SK-N-SH (cell line): ENCODE measurements around the gene PLLP. TPM values are rescaled to one million over a fixed set of nuclear protein-coding genes. Genes with fewer than 3 reads are reported as not detected.

Experiments
- CTCF ChIA-PET: fragments of 300-600, 350-600 bp; formaldehyde crosslinking; extraction: SDS; loops from one replicate; lab custom pipeline; 2021; lab: Yijun Ruan, JAX
- POLR2A ChIA-PET: fragments of 350-600 bp; sonication (Branson Sonifier 250); formaldehyde crosslinking; extraction: SDS; loops from one replicate; lab custom pipeline; 2020; ENCODE audit warnings: antibody characterized with exemption, inconsistent platforms; lab: Yijun Ruan, JAX
- DNase-seq: peaks from one replicate; pipeline ENCODE4 v3.0.0; 2012
- H2AFZ ChIP-seq: fragments of 200-600 bp; sonication (generic); 2 replicates; pipeline ENCODE4 v1.8.1; 2016; ENCODE audit warnings: antibody characterized with exemption, mild to moderate bottlenecking, low read depth
- H3F3A ChIP-seq: fragments of 200-600 bp; sonication (generic); replicated peaks from 2 replicates; pipeline ENCODE3; 2016; ENCODE audit warnings: antibody characterized with exemption, mild to moderate bottlenecking; ENCODE audit not compliant: insufficient read depth
- H3K27ac ChIP-seq, 2 experiments: fragments of 200-500 bp in 1 of 2; fragments of 200-600 bp in 1 of 2; sonication (Bioruptor generic) in 1 of 2; sonication (generic), shearing (Covaris generic) in 1 of 2; 2 replicates each; pipeline versions ENCODE4 v1.5.1 to v1.6.1; 2014 to 2016; ENCODE audit warnings: low read depth in 2 of 2, inconsistent platforms in 1 of 2, low read length in 1 of 2, mild to moderate bottlenecking in 1 of 2, mixed read lengths in 1 of 2
- H3K27me3 ChIP-seq: fragments of 200-600 bp; sonication (generic), shearing (Covaris generic); 2 replicates; pipeline ENCODE4 v1.6.1; 2016; ENCODE audit warnings: mixed run types; ENCODE audit not compliant: insufficient read depth
- H3K36me3 ChIP-seq, 2 experiments: fragments of 200-500 bp in 1 of 2; fragments of 200-600 bp in 1 of 2; sonication (Bioruptor generic) in 1 of 2; sonication (generic) in 1 of 2; replicated peaks in 1 of 2; 2 replicates each; pipeline versions ENCODE3 to v1.5.1; 2014 to 2016; ENCODE audit warnings: low read length in 1 of 2, mild to moderate bottlenecking in 1 of 2; ENCODE audit not compliant: insufficient read depth in 2 of 2, control insufficient read depth in 1 of 2
- H3K4me1 ChIP-seq, 2 experiments: fragments of 200-500 bp in 1 of 2; fragments of 200-600 bp in 1 of 2; sonication (Bioruptor generic) in 1 of 2; sonication (generic), shearing (Covaris generic) in 1 of 2; 2 replicates each; pipeline versions ENCODE4 v1.5.1 to v1.6.1; 2014 to 2016; ENCODE audit warnings: low read depth in 1 of 2, low read length in 1 of 2, mixed run types in 1 of 2; ENCODE audit not compliant: insufficient read depth in 2 of 2, control insufficient read depth in 1 of 2
- H3K4me2 ChIP-seq: fragments of 200-600 bp; sonication (generic), shearing (Covaris generic); 2 replicates; pipeline ENCODE4 v1.6.1; 2017; ENCODE audit warnings: mixed run types
- H3K4me3 ChIP-seq, 2 experiments: fragments of 200-500 bp in 1 of 2; fragments of 200-600 bp in 1 of 2; sonication (Bioruptor generic) in 1 of 2; sonication (generic), shearing (Covaris generic) in 1 of 2; 2 replicates each; pipeline versions ENCODE4 v1.5.1 to v1.8.1; 2014 to 2016; ENCODE audit warnings: low read depth in 2 of 2, inconsistent platforms in 1 of 2, low read length in 1 of 2, mild to moderate bottlenecking in 1 of 2, mixed read lengths in 1 of 2, moderate library complexity in 1 of 2
- H3K79me2 ChIP-seq: fragments of 200-600 bp; sonication (generic); 2 replicates; pipeline ENCODE4 v1.8.1; 2017; ENCODE audit warnings: mild to moderate bottlenecking; ENCODE audit not compliant: insufficient read depth
- H3K9ac ChIP-seq: fragments of 200-600 bp; sonication (generic); 2 replicates; pipeline ENCODE4 v1.6.1; 2017; ENCODE audit warnings: mixed run types
- H3K9me2 ChIP-seq: fragments of 200-600 bp; sonication (generic); 2 replicates; pipeline ENCODE4 v1.6.1; 2017; ENCODE audit warnings: mixed run types
- H3K9me3 ChIP-seq: fragments of 200-600 bp; sonication (generic); 2 replicates; pipeline ENCODE4 v1.6.1; 2017; ENCODE audit warnings: mixed run types, mild to moderate bottlenecking, moderate library complexity
- H4K20me1 ChIP-seq: fragments of 200-600 bp; sonication (generic); 2 replicates; pipeline ENCODE4 v1.6.1; 2017; ENCODE audit warnings: mild to moderate bottlenecking, mixed run types; ENCODE audit not compliant: insufficient read depth
- CHD2 ChIP-seq: fragments of 150-350 bp; IDR thresholded peaks from 2 replicates; pipeline ENCODE4 v1.6.1; 2018; ENCODE audit warnings: low read length; ENCODE audit not compliant: partially characterized antibody
- CTCF ChIP-seq: fragments of 200-600 bp; sonication (generic); IDR thresholded peaks from 2 replicates; pipeline ENCODE4 v1.6.1; 2017; ENCODE audit warnings: antibody characterized with exemption, mild to moderate bottlenecking, moderate library complexity
- ELF1 ChIP-seq: IDR thresholded peaks from 2 replicates; pipeline ENCODE4 v1.4.0; 2012
- EP300 ChIP-seq, 2 experiments: IDR thresholded peaks; 2 replicates each; pipeline versions ENCODE4 v1.4.0 to v1.6.1; 2012; ENCODE audit warnings: borderline replicate concordance in 1 of 2, low read depth in 1 of 2, low read length in 1 of 2
- FOSL2 ChIP-seq: IDR thresholded peaks from 2 replicates; pipeline ENCODE4 v1.4.0; 2012; ENCODE audit warnings: low read depth, mild to moderate bottlenecking, moderate library complexity, borderline replicate concordance
- FOXM1 ChIP-seq: IDR thresholded peaks from 2 replicates; pipeline ENCODE4 v1.4.0; 2012; ENCODE audit warnings: low read depth, mild to moderate bottlenecking
- GABPA ChIP-seq: IDR thresholded peaks from 2 replicates; pipeline ENCODE4 v1.4.0; 2012; ENCODE audit warnings: low read depth, mild to moderate bottlenecking
- JUND ChIP-seq: IDR thresholded peaks from 2 replicates; pipeline ENCODE4 v1.4.0; 2012
- MXI1 ChIP-seq: IDR thresholded peaks from 2 replicates; pipeline ENCODE4 v1.6.1; 2012; ENCODE audit warnings: mild to moderate bottlenecking, low read depth, low read length, improper control_type of control experiment
- NFIC ChIP-seq: IDR thresholded peaks from 2 replicates; pipeline ENCODE4 v1.4.0; 2012; ENCODE audit warnings: borderline replicate concordance
- NRF1 ChIP-seq: IDR thresholded peaks from 2 replicates; pipeline ENCODE4 v1.6.1; 2012; ENCODE audit warnings: low read depth, mild to moderate bottlenecking, low read length
- SIN3A ChIP-seq: IDR thresholded peaks from 2 replicates; pipeline ENCODE4 v1.6.1; 2012; ENCODE audit warnings: low read depth, mild to moderate bottlenecking, low read length, moderate library complexity, borderline replicate concordance
- TAF1 ChIP-seq: IDR thresholded peaks from 2 replicates; pipeline ENCODE4 v1.6.1; 2012; ENCODE audit warnings: low read depth, mild to moderate bottlenecking, low read length, moderate library complexity, borderline replicate concordance
- USF1 ChIP-seq: IDR thresholded peaks from 2 replicates; pipeline ENCODE4 v1.4.0; 2012; ENCODE audit warnings: low read depth, borderline replicate concordance
- YY1 ChIP-seq: IDR thresholded peaks from 2 replicates; pipeline ENCODE4 v1.4.0; 2012; ENCODE audit warnings: low read depth, mild to moderate bottlenecking
- WGBS: methylation state at CpG from one replicate; pipeline ENCODE4 v1.1.6; 2017; ENCODE audit warnings: low lambda C conversion rate; 5-methylcytosine and 5-hydroxymethylcytosine counted together
- polyA plus RNA-seq, 3 experiments: library from polyadenylated mRNA; depleted of rRNA; stranded (reverse); fragments of >200 nt; gene quantifications; 2 replicates each; pipeline ENCODE4 v1.2.3, GENCODE V29; 2012
- TF ChIP-seq, protein P1 (sequence below): fragments of 150-350 bp; IDR thresholded peaks from 2 replicates; pipeline ENCODE4 v1.6.1; 2016; ENCODE audit warnings: mild to moderate bottlenecking, low read depth, low read length

PLLP gene
- polyA plus RNA-seq, 1 of the 3 experiments (the other 2 are of a cell fraction), result 1.3 TPM

DNA sequence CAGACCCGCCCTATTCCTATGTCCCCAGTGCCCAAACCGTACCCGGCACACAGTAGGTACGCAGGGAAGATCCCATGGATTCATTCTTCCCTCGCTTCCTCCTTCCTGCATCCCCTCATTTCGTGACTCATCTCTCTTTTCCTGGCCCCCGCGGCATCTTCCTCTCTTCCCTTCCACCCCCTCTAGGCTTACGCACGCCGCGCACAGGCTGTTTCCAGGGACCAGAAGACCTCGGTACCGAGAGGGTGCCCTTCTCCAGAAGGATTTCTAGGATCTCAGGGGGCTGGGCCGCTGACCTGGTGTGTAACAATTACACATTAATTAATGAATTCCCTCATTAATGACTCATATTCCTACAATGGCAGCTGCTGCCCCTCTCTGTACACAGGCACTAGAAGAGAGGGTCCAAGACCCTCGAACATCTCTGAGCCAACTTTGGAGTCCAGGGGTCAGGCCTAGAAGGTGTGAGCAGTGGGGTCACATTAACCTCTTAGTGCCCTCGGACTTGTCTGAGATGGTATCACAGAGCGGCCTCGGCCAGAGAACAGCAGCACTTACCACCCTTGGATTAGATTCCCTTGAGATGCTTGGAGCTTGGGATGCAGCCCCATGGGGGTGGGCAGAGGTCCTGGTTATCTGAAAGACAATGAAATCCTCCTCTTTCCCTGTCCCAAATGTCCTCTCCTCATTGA, 16.8 kb upstream of the PLLP start:
- Histone ChIP-seq H3K27ac (no peak overlapping the region), H3K36me3 (no peaks in the 10 kb centered on the region), H3K4me3 (no peak overlapping the region), H3K9ac (no peak overlapping the region), H3K9me3 (no peaks in the 10 kb centered on the region), H3K4me2 (no peak overlapping the region), H2AFZ (no peak overlapping the region), H3K79me2 (no peaks in the 10 kb centered on the region), H3K27me3 (no peaks in the 10 kb centered on the region), H3K9me2 (no peaks in the 10 kb centered on the region), H4K20me1 (no peaks in the 10 kb centered on the region), H3F3A (peaks cover 17% of the 10 kb centered on the region), H3K4me1 (peaks cover 0 to 7% of the 10 kb centered on the region in 2 experiments; a peak in 1 of 4 replicates)
- no peak for DNase-seq
- ChIA-PET POLR2A (interaction anchor here (1.6 kb wide), 1 partner anchor 116 kb away, joined by 12 read pairs; no protein-coding TSS in a partner anchor), CTCF (interaction anchor here (0.6 to 26.6 kb wide), 43 partner anchors 9 to 233 kb away, joined by 3 to 544 read pairs (median 5); partner anchors contain the start of genes CCL17, CIAPIN1, COQ9 and CX3CL1)
- 79% methylated on average over 19 of the region's 19 CpGs for WGBS
- TF ChIP-seq NRF1, result no peak
- no peak for TF ChIP-seq CTCF
- no peak for TF ChIP-seq MXI1
- no peak for TF ChIP-seq FOSL2
- no peak for TF ChIP-seq JUND
- TF ChIP-seq NFIC, result no peak
- no peak for TF ChIP-seq ELF1
- no peak for TF ChIP-seq FOXM1
- TF ChIP-seq TAF1, result no peak
- no peak for TF ChIP-seq GABPA
- TF ChIP-seq CHD2, result no peak
- TF ChIP-seq, protein P1, sequence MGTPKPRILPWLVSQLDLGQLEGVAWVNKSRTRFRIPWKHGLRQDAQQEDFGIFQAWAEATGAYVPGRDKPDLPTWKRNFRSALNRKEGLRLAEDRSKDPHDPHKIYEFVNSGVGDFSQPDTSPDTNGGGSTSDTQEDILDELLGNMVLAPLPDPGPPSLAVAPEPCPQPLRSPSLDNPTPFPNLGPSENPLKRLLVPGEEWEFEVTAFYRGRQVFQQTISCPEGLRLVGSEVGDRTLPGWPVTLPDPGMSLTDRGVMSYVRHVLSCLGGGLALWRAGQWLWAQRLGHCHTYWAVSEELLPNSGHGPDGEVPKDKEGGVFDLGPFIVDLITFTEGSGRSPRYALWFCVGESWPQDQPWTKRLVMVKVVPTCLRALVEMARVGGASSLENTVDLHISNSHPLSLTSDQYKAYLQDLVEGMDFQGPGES, result no peak
- TF ChIP-seq EP300 (IDR thresholded peaks at IDR 0.05; ENCODE audit: borderline replicate concordance in 1 of 2, low read depth in 1 of 2, low read length in 1 of 2), result no peak
- TF ChIP-seq USF1, result no peak
- TF ChIP-seq YY1, result no peak
- TF ChIP-seq SIN3A, result no peak
